ENCODE data around the gene C1orf115. TPM values are rescaled to one million over a fixed set of nuclear protein-coding genes. Genes with fewer than 3 reads are reported as not detected.
"Not testable (repeated sequence)": the region's sequence is repeated elsewhere in the genome, so short reads cannot be mapped to it uniquely, and the experiment has no call there.

Gene C1orf115
- polyA plus RNA-seq, 3 donors, result 0.47 to 3.1 (median 1.9) TPM

DNA sequence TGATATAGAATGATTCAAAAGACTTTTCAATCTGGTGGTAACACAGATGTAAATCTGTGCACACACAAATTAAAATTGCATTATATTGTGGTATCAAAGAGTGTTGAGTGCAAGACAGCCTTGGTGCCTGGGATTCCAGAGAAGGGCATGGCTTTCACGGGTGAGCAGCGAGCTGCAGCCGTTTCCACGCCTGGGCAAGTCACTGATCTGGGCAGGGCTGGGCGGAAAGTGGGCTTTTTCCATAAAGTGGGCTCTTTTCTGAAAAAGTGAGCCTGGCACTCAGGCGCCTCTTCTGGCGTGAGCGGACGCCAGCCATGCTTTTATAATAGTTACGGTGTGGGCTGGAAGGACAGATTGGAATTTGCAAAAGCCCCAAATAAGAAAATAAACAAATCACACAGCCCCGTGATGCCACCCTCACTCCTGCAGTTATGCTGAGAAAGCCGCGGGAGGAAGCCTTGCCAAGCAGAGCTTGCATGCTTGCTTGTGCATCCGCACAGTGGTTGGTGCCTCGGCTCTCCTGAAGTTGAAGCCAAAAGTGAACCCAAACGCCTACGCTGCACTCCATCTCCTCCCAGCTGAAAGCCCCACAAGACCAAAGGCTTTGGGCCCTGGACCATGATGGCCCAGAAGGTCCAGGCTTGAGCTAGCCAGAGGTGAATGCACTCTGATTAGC lies 7.1 kb upstream of the C1orf115 start:
- H3K27me3 Mint-ChIP-seq (ENCODE audit: low read depth in 3 of 3), result peaks cover 0 to 5% (median 4%) of the 10 kb centered on the region in 3 donors
- intact Hi-C loops (cut with micrococcal nuclease), result no loop called here
- H3K27me3 ChIP-seq (ENCODE audit: control insufficient read depth in 2 of 2, insufficient read depth in 2 of 2, low read length in 2 of 2), result no peaks in the 10 kb centered on the region
- H3K4me1 ChIP-seq (ENCODE audit: control insufficient read depth in 1 of 2, insufficient read depth in 2 of 2, low read length in 2 of 2), result peaks cover 12 to 14% of the 10 kb centered on the region in 2 donors
- TF ChIP-seq, protein P1, sequence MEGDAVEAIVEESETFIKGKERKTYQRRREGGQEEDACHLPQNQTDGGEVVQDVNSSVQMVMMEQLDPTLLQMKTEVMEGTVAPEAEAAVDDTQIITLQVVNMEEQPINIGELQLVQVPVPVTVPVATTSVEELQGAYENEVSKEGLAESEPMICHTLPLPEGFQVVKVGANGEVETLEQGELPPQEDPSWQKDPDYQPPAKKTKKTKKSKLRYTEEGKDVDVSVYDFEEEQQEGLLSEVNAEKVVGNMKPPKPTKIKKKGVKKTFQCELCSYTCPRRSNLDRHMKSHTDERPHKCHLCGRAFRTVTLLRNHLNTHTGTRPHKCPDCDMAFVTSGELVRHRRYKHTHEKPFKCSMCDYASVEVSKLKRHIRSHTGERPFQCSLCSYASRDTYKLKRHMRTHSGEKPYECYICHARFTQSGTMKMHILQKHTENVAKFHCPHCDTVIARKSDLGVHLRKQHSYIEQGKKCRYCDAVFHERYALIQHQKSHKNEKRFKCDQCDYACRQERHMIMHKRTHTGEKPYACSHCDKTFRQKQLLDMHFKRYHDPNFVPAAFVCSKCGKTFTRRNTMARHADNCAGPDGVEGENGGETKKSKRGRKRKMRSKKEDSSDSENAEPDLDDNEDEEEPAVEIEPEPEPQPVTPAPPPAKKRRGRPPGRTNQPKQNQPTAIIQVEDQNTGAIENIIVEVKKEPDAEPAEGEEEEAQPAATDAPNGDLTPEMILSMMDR (IDR thresholded peaks at IDR 0.05), result no peak
- H3K4me1 Mint-ChIP-seq, result peaks cover 17% of the 10 kb centered on the region
- no peaks in the 10 kb centered on the region for H3K9me3 ChIP-seq (replicated peaks in 1 of 2; ENCODE audit: control insufficient read depth in 1 of 2, insufficient read depth in 1 of 2, low read length in 2 of 2)
- no peak overlapping the region for H2AFZ ChIP-seq (ENCODE audit: insufficient read depth, low read depth, low read length, poor library complexity, severe bottlenecking)
- no peak overlapping the region for H3K4me3 Mint-ChIP-seq
- H3K79me2 ChIP-seq (ENCODE audit: insufficient read depth, low read length), result no peaks in the 10 kb centered on the region
- H3K9me3 Mint-ChIP-seq, result peaks cover 0 to 9% (median 4%) of the 10 kb centered on the region in 7 donors
- no peaks in the 10 kb centered on the region for H4K20me1 ChIP-seq (ENCODE audit: insufficient read depth, low read length)
- no peaks in the 10 kb centered on the region for H3K36me3 Mint-ChIP-seq
- H3K4me3 ChIP-seq (replicated peaks in 1 of 3; ENCODE audit: low read depth in 2 of 3, low read length in 3 of 3), result no peak overlapping the region
- DNase-seq, result no peak
- no peak overlapping the region for H3K27ac Mint-ChIP-seq
- H3K4me2 ChIP-seq (replicated peaks; ENCODE audit: extremely low read depth, low read length, poor library complexity, severe bottlenecking), result no peak overlapping the region
- WGBS (ENCODE audit: insufficient coverage), result 97% methylated on average over 14 of the region's 17 CpGs
- H3K27ac ChIP-seq (ENCODE audit: low read depth in 1 of 2, low read length in 2 of 2), result no peak overlapping the region
- H3K36me3 ChIP-seq (replicated peaks in 1 of 2; ENCODE audit: control insufficient read depth in 1 of 2, insufficient read depth in 2 of 2, low read length in 2 of 2), result no peaks in the 10 kb centered on the region
- no peak overlapping the region for H3K9ac ChIP-seq (ENCODE audit: insufficient read depth, low read length, poor library complexity, severe bottlenecking)

DNA sequence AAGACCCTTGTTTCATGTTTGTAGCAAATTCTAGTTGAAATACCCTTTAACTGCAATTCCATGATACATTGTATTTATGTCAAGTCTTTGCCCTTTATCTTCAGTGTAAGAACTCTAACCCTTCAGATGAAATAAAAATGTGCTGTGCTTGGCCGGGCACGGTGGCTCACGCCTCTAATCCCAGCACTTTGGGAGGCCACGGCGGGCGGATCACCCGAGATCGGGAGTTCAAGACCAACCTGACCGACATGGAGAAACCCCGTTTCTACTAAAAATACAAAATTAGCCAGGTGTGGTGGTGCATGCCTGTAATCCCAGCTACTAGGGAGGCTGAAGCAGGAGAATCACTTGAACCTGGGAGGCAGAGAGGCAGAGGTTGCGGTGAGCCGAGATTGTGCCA lies 6.4 kb upstream of the C1orf115 start:
- H2AFZ ChIP-seq (ENCODE audit: insufficient read depth, low read depth, low read length, poor library complexity, severe bottlenecking); H3K4me2 ChIP-seq (replicated peaks; ENCODE audit: extremely low read depth, low read length, poor library complexity, severe bottlenecking); H3K9ac ChIP-seq (ENCODE audit: insufficient read depth, low read length, poor library complexity, severe bottlenecking); H3K4me3 ChIP-seq (replicated peaks in 1 of 3; ENCODE audit: low read depth in 2 of 3, low read length in 3 of 3); H3K27me3 ChIP-seq (ENCODE audit: control insufficient read depth in 2 of 2, insufficient read depth in 2 of 2, low read length in 2 of 2); H3K79me2 ChIP-seq (ENCODE audit: insufficient read depth, low read length); H3K9me3 ChIP-seq (replicated peaks in 1 of 2; ENCODE audit: control insufficient read depth in 1 of 2, insufficient read depth in 1 of 2, low read length in 2 of 2); H4K20me1 ChIP-seq (ENCODE audit: insufficient read depth, low read length); DNase-seq; H3K27ac ChIP-seq (ENCODE audit: low read depth in 1 of 2, low read length in 2 of 2); H3K27me3 Mint-ChIP-seq (ENCODE audit: low read depth in 3 of 3); H3K36me3 ChIP-seq (replicated peaks in 1 of 2; ENCODE audit: control insufficient read depth in 1 of 2, insufficient read depth in 2 of 2, low read length in 2 of 2); H3K9me3 Mint-ChIP-seq; H3K36me3 Mint-ChIP-seq; H3K27ac Mint-ChIP-seq; intact Hi-C loops (cut with micrococcal nuclease); H3K4me3 Mint-ChIP-seq: not testable (repeated sequence)
- H3K4me1 Mint-ChIP-seq, result peaks cover 17% of the 10 kb centered on the region
- H3K4me1 ChIP-seq (ENCODE audit: control insufficient read depth in 1 of 2, insufficient read depth in 2 of 2, low read length in 2 of 2), result peaks cover 12 to 14% of the 10 kb centered on the region in 2 donors
- WGBS (ENCODE audit: insufficient coverage), result 100% methylated on average over 5 of the region's 12 CpGs

All from CD14-positive monocyte (primary cell).